HG03135 (cell line): ENCODE data around the gene GALC.

Experiments
- ATAC-seq: cut with Tn5 transposase; IDR thresholded peaks from one replicate; pipeline ENCODE4 v1.9.1; 2021; ENCODE audit warnings: mild to moderate bottlenecking, moderate library complexity; ENCODE audit not compliant: unreplicated experiment

The GALC gene

GRCh38 chr14:87960013-87960787, 32.8 kb downstream of the GALC start:
- no peak for ATAC-seq

- no peak for ATAC-seq
Observed at GRCh38 chr14:87955501-87955900, 37.5 kb downstream of the GALC start.

DNA sequence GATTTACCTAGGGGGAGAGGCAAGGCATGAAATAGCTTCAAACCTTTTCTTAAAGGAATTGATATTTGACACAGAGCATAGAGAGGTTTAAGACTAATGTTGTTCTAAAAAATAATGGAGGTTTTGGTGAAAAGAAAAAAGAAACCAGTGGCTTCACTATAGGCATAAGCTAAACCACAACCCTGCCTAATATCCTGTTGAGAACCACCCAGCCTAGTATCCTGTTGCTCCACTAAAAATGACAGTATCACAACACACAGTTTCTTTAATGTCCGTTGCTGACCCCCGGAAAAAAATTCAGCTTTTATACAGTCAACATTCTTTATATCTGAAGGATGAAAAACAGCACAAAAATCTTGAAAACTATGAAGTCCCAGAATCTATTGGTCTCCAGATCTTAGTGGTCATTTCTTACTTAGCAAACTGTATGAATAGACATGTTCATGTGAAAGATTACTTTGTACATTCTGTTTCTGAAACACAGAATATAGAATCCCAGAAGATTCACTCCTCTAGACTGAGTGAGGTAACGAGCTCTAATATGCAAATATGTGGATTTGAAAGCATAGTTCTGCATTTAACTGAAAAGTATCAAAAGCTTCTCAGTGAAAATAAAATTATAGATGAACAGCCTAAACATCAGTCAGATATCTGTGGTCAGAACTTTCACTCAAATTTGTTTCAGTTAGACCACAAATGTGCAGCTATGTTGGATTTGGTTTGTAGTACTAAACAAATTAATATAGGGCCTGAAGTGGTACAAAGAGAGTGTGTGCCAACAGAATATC, 40.5 kb downstream of the GALC start:
- ATAC-seq, result peak; percentile 85

DNA sequence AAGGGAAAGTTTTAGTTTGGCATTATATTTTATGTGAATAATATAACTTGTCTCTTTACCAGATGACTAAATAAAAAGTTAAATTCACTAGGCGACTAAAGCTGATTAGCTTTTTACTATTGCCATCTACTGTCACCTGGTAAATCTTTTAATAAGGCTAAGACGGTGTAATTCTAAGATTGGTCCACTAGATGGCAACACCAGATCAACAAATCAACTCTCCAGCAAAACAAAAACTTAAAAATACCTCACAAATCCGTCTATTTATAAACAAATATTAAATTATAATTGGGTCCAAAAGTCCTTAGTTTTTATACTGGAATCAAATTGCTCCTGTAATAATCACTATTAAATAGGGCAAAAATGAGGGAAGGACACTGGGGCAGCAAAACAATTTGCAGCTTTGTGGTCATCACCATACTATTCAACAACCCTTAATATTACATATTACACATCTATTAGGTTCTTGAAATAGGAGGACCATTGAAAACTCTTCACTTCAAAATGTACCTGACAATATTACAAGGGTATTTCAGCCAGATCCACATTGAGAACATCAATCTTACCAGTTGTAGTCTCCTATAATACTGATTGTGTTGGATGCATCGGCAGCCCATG, 47.9 kb downstream of the GALC start:
- no peak for ATAC-seq

GRCh38 chr14:87940894-87941293, 52.1 kb downstream of the GALC start:
- ATAC-seq, result no peak

- ATAC-seq, result peak; percentile 86
Observed at GRCh38 chr14:87940382-87940781, 52.6 kb downstream of the GALC start.

GRCh38 chr14:87935886-87936285, 57.1 kb downstream of the GALC start:
- ATAC-seq, result no peak

- ATAC-seq, result no peak
Observed at GRCh38 chr14:87935081-87935828, 57.7 kb downstream of the GALC start.

- ATAC-seq, result no peak
Observed at GRCh38 chr14:87934185-87934584, 58.8 kb downstream of the GALC start.

GRCh38 chr14:87916886-87917275, 76.1 kb downstream of the GALC start:
- no peak for ATAC-seq

- no peak for ATAC-seq
Observed at GRCh38 chr14:87916103-87916885, 76.7 kb downstream of the GALC start.

DNA sequence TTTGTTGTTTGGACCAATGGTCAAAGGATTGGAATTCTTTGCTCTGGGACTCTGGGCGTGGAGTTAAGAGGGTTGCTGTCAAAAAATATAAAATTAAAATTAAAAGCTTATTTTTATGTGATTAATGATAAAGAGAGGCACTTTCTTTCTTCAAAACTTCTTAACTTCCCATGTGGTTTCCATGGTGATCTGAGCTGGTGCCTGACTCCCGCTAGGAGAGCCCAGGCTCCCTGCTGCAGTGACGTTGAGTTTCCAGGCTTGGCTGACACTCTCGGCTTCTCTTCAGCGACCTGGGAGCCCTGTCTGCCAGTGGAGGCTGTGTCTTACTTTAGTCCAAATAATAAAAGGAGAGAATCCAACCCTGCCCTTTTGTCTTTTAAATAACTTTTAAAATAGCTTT, 84.4 kb downstream of the GALC start:
- ATAC-seq, result no peak

- no peak for ATAC-seq
Observed at GRCh38 chr14:87901652-87902051, 91.3 kb downstream of the GALC start.

GRCh38 chr14:87901236-87901635, 91.7 kb downstream of the GALC start:
- ATAC-seq, result no peak

- no peak for ATAC-seq
Observed at GRCh38 chr14:87899228-87899627, 93.8 kb downstream of the GALC start.

GRCh38 chr14:87898301-87898700, 94.7 kb downstream of the GALC start:
- ATAC-seq, result no peak

DNA sequence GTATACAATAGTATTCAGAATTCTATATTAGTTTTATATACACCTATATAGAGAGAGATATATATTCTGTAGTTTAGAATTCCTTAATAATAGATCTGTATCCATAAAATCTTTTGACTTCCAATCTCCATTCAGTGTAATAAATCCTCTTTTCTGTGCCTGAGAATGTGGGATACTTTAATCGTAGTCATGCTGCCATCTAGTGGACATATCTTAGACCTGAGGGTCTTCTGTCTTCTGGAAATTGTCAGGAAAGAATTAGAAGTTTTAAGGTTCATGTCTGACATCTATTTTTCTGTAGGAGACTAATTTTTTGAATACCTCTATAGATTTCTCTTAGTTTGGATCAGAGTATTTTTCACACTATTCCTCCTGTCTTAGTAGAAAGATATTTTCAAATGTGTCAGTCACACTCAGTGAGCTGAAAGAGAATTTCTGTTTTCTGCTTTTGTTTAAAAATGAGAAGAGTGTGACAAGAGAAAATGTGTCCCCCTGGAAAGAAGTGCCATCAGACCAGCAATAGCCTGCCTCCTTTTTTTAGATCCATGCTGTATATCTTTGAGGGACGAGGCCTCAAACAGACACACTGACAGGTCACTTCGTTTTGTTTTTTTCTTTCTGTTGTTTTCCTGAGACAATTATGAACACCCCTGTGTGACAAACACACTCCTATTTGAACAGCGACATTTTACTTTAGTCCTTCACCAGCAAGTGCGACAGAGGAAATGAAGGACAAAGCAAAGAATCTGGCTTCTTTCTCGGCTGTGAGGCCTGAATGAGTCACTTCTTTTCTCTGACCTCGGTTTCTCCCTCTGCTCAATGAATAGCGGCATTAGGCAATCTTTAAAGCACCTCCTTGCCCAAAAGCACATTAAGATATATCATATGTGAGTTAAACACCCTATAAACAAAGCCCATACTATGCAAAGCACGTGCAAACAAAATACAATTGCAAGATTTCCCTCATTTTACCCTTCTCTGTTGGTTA, 96.3 kb downstream of the GALC start:
- no peak for ATAC-seq

GRCh38 chr14:87894920-87895319, 98.1 kb downstream of the GALC start:
- ATAC-seq, result no peak

GRCh38 chr14:87892763-87893162, 100.2 kb downstream of the GALC start:
- no peak for ATAC-seq
